AG04449 (cell line): Measurements from ENCODE around the gene CPLX4.

ENCODE experiments used
- CTCF ChIA-PET: fragments of 350-600 bp; formaldehyde crosslinking; extraction: SDS; loops from one replicate; lab custom pipeline; 2021; ENCODE audit warnings: antibody characterized with exemption; lab: Yijun Ruan, JAX
- POLR2A ChIA-PET: fragments of 400-600, 350-600 bp; formaldehyde crosslinking; extraction: SDS; loops from one replicate; lab custom pipeline; 2020; ENCODE audit warnings: antibody characterized with exemption, inconsistent platforms; lab: Yijun Ruan, JAX
- DNase-seq: peaks from one replicate; pipeline ENCODE4 v3.0.0-alpha.2; 2010; ENCODE audit warnings: low read depth, low spot score
- H3K4me3 ChIP-seq: 2 replicates; pipeline ENCODE4 v1.5.1; 2011; ENCODE audit warnings: low read depth, mild to moderate bottlenecking, control low read depth, low read length
- CTCF ChIP-seq: IDR thresholded peaks from one replicate; pipeline ENCODE4 v1.5.1; 2011; ENCODE audit warnings: mild to moderate bottlenecking, moderate library complexity, low read length, control low read depth, inconsistent platforms; ENCODE audit not compliant: insufficient read depth; ENCODE audit errors: missing control alignments

Gene CPLX4

GRCh38 chr18:59303656-59304195 lies 14.7 kb downstream of the CPLX4 start:
- TF ChIP-seq CTCF = no peak
- H3K4me3 ChIP-seq = no peak overlapping the region
- no peak for DNase-seq
- ChIA-PET POLR2A (no interaction called here), CTCF (interaction anchor here (0.8 to 5.2 kb wide), 7 partner anchors 8 to 99 kb away, joined by 3 to 50 read pairs (median 6); no protein-coding TSS in a partner anchor)

GRCh38 chr18:59303006-59303405 lies 15.4 kb downstream of the CPLX4 start:
- H3K4me3 ChIP-seq = no peak overlapping the region
- TF ChIP-seq CTCF = no peak
- CTCF ChIA-PET = interaction anchor here (0.9 to 5.2 kb wide), 9 partner anchors 9 to 533 kb away, joined by 3 to 50 read pairs (median 4); no protein-coding TSS in a partner anchor
- POLR2A ChIA-PET = no interaction called here
- no peak for DNase-seq

GRCh38 chr18:59301929-59302328 lies 16.5 kb downstream of the CPLX4 start:
- H3K4me3 ChIP-seq = no peak overlapping the region
- DNase-seq = no peak
- no peak for TF ChIP-seq CTCF
- ChIA-PET CTCF (interaction anchor here (0.9 to 5.2 kb wide), 8 partner anchors 9 to 534 kb away, joined by 3 to 50 read pairs (median 4); no protein-coding TSS in a partner anchor), POLR2A (no interaction called here)

- TF ChIP-seq CTCF = no peak
- H3K4me3 ChIP-seq = no peak overlapping the region
- ChIA-PET CTCF (interaction anchor here (0.7 to 5.2 kb wide), 5 partner anchors 9 to 102 kb away, joined by 3 to 50 read pairs (median 5); no protein-coding TSS in a partner anchor), POLR2A (no interaction called here)
- DNase-seq = no peak
Observed at GRCh38 chr18:59300676-59301285, 17.7 kb downstream of the CPLX4 start.

- no peak overlapping the region for H3K4me3 ChIP-seq
- ChIA-PET CTCF (interaction anchor here (0.9 to 1.6 kb wide), 5 partner anchors 9 to 215 kb away, joined by 3 to 10 read pairs (median 3); no protein-coding TSS in a partner anchor), POLR2A (no interaction called here)
- no peak for DNase-seq
- TF ChIP-seq CTCF = no peak
Observed at GRCh38 chr18:59298871-59299270, 19.6 kb downstream of the CPLX4 start.

- TF ChIP-seq CTCF = no peak
- ChIA-PET POLR2A (no interaction called here), CTCF (interaction anchor here (0.6 to 1.3 kb wide), 4 partner anchors 9 to 109 kb away, joined by 3 to 4 read pairs (median 3); no protein-coding TSS in a partner anchor)
- DNase-seq = no peak
- no peak overlapping the region for H3K4me3 ChIP-seq
Observed at GRCh38 chr18:59293317-59293716, 25.1 kb downstream of the CPLX4 start.
